GM18502 (cell line): ENCODE data around the gene OR2J1.
"Not testable (repeated sequence)": the region's sequence is repeated elsewhere in the genome, so short reads cannot be mapped to it uniquely, and the experiment has no call there.

ENCODE experiments used
- ATAC-seq: cut with Tn5 transposase; IDR thresholded peaks from one replicate; pipeline ENCODE4 v1.9.1; 2021; ENCODE audit warnings: mild to moderate bottlenecking; ENCODE audit not compliant: unreplicated experiment, poor library complexity

The OR2J1 gene

DNA sequence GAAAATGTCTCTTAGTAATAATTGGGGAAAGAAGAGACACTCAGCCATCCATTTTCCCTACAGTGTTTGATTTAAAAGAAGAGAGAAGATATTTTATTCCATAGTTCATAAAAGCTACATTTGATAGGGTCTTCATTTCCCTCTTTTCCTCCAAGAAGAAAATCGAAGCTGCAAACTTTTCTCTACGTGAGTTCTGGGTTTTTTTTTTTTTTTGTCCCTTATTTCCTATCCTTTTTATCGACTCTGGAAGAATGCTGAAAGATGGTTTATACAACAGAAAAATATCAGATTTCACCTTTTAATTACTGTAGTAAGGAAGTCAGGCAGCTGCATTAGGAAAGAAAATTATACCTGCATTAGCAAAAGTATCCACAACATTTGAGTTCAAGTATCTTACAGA, at the start of gene OR2J1:
Gene OR2J1 (plus strand): TSS at position 301 of the 400 bp plus-strand sequence. CDS start 1,453 bp downstream, outside the sequence.
- no peak for ATAC-seq

DNA sequence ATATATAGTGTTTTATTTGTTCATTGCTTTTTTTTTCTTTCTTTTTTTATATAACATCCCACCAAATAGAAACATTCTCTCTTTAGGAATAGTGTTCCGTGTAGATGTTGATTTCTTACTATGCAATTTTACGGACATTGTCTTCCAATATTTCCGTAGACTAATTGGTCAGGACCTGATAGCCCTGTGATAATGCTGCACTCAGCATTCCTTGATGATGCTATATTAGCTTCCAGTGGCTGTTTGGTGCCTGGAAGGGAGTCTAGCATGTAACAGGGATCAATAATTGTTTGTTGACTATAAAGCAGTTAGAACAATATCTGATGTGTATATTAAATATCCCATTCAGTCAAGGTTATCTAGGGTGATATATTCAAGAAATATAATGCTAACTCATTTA, 47.6 kb upstream of the OR2J1 start:
- no peak for ATAC-seq

GRCh38 chr6:29071831-29072723, 27.2 kb upstream of the OR2J1 start:
- peak; percentile 66 for ATAC-seq

GRCh38 chr6:29079203-29079602, 20.1 kb upstream of the OR2J1 start:
- ATAC-seq: no peak

DNA sequence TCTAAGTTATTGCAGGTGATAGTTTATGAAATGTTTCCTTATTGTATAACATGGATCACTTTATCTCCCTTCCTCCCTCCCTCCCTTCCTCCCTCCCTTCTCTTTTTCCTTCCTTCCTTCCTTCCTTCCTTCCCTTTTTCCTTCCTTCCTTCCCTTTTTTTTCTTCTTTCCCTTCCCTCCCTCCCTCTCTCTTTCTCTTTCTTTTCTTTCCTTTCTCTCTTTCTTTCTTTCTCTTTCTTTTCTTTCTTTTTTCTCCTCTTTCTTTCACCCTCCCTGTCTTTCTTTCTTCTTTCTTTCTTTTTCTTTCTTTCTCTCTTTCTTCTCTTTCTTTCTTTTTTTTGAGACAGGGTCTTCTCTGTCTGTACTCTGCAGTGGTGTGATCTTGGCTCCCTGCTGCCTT, 18.0 kb upstream of the OR2J1 start:
- no peak for ATAC-seq

DNA sequence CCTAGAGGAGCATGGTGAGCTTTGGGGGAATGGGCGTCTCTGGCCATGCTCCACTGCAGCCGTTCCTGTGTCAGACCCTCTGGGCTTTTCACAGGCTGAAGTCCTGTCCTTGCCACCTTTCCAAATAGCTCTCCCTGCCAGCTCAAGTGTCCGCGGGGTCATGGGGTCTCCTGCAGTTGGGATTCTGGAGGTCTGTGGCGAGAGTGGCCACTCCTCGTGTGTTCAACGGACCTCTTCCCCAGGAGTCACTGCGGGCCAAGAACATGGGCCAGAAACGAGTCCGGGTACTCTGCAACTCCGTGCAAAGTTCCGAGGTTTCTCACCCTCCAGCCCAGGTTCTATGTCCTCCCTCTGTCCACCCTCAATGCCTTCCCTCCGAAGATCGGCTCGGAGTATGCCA, 16.8 kb upstream of the OR2J1 start:
- no peak for ATAC-seq

DNA sequence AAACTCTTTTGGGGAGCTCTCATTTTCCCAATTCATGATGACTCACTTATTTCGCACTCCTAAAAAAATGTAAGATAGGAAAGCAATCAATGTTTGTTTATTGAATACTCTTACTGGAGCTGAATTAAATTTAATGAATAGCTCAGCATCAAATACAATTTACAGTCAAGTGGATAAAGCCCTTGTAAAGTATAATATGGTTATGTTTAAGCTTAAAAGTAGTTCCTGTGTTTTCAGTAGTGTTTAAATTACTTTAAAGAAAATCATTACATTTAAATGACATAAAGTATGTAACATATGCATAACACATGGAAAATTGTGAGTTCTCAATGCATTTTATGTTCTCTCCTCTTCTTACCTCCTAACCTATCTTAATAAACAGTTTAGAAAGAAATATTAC, 12.1 kb upstream of the OR2J1 start, which contains the start of gene OR2B3:
Gene OR2B3 (minus strand): TSS at position 101 of the 400 bp plus-strand sequence. CDS start 65 bp downstream, at position 36.
- ATAC-seq: no peak

- no peak for ATAC-seq
Observed at GRCh38 chr6:29092957-29093356, 6.3 kb upstream of the OR2J1 start.

GRCh38 chr6:29097803-29098202, 1.5 kb upstream of the OR2J1 start:
- no peak for ATAC-seq

- ATAC-seq: no peak
Observed at GRCh38 chr6:29107758-29108157, 8.5 kb downstream of the OR2J1 start, which contains the start of gene OR2J3. Gene OR2J3, plus strand, starts transcription at chr6:29108058. Its CDS starts 3,833 bp downstream, at chr6:29111891.

DNA sequence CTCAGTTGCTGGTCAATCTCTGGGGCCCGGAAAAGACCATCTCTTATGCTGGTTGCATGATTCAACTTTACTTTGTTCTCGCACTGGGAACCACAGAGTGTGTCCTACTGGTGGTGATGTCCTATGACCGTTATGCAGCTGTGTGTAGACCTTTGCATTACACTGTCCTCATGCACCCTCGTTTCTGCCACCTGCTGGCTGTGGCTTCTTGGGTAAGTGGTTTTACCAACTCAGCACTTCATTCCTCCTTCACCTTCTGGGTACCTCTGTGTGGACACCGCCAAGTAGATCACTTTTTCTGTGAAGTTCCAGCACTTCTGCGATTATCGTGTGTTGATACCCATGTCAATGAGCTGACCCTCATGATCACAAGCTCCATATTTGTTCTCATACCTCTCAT, 12.8 kb downstream of the OR2J1 start:
- ATAC-seq: no peak

DNA sequence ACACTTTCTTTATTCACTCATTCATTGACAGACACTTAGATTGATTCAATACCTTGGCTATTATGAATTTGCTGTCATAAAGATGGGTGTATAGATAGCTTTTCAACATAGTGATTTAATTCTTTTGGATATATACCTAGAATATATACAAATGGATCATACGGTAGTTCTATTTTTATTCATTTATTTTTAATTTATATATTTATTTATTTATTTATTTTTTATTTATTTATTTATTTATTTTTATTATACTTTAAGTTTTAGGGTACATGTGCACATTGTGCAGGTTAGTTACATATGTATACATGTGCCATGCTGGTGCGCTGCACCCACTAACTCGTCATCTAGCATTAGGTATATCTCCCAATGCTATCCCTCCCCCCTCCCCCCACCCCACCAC, 15.7 kb downstream of the OR2J1 start:
- not testable (repeated sequence) for ATAC-seq

DNA sequence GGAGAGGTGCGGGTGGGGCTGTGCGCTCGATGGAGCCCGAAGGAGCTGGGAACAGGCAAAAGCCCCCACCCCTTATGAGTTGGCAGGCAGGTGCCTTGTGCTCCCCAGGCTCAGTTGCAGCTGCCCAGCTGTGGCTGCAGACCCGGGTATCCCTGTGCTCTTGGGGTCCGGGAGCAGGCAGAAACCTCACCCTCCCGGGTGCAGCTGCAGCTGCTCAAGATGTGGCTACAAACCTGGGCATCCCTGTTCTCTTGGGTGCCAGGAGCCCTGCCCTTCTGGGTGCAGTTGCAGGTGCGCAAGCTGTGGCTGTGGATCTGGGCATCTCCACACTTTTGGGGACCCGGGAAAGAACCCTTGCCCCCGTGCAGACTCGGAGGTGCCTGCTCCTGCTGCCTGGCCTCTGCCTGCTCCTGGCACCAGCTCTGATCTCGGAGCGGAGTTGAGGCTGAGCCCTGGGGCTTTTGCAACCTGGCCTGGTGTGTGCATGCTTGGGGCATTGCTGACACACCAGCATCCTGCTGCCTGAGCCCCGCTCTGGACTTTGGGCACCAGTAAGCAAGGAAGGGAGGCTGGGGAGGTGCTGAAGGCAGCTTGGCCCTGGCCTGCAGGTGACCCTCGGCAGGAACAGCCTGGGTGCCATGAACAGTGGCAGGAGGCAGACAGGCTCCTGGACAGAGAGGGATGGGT, 30.2 kb downstream of the OR2J1 start:
- no peak for ATAC-seq

- no peak for ATAC-seq
Observed at GRCh38 chr6:29130644-29131043, 31.4 kb downstream of the OR2J1 start.

DNA sequence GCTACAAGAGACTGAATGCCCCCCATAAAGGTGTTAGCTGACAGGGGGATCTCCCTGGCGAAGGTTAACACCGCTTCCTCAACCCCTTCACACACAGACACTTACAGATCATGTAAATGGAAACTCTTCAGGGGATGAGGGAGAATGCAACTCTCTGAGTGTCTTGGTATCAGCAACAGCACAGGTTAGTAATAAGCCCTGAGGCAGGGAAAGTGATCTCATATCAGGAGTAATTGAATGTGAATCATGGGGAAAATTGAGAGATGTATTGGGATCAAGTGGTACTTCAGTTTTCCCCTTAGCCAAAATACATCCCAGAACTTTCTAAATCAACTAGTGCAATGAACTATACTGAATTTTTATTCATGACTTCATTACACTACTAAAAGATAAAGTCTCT, 32.4 kb downstream of the OR2J1 start:
- ATAC-seq: no peak

- ATAC-seq: no peak
Observed at GRCh38 chr6:29137724-29138123, 38.4 kb downstream of the OR2J1 start.

GRCh38 chr6:29141606-29142005, 42.3 kb downstream of the OR2J1 start:
- ATAC-seq: no peak

DNA sequence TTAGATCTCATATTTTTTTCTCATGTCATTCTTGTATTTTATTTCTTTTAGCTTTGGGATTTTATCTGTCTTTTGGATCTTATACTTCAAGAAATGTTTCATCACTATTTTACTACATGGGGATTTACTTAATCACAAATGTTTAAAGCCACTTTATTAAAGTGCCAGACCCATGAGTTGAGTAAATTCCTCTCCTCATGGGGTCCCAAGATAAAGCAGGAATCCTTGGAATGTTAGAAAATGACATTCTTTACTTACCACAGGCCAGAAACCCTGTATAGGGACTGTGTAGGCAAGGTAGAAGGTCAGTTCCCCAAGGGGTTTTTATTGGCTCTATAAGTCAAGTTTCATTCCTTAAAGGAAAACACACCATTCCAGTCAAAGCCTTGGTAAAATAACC, 43.0 kb downstream of the OR2J1 start:
- ATAC-seq: no peak

DNA sequence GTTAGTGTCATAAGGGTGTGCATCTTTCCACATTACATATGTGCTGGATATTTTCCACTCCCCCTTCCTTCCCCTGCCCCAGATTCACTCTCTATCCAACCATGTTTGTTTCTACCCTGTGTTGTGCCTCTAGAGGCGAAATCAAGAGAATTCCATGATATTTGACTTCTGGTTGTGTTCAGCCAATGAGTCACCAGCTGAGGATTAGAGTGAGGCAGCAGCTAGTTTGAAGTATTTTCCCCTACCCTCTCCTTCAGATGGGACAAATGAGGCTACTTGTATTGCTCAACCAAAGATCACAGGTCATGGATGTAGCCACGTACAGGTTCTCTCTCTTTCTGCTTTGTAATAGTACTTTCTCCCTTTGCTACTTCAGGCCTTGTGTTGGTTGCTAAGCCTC, 46.9 kb downstream of the OR2J1 start:
- ATAC-seq: no peak

- ATAC-seq: no peak
Observed at GRCh38 chr6:29147074-29147473, 47.8 kb downstream of the OR2J1 start.

DNA sequence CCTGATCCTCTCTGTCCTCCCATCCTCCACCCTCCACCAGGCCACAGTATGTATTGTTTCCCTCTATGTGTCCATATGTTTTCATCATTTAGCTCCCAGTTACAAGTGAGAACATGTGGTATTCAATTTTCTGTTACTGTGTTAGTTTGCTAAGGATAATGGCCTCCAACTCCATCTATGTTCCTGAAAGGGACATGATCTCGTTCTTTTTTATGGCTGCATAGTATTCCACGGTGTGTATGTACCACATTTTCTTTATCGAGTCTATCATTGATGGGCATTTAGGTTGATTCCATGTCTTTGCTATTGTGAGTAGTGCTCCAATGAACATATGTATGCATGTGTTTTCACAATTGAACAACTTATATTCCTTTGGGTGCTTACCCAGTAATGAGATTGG, 50.2 kb downstream of the OR2J1 start:
- not testable (repeated sequence) for ATAC-seq
